ENCODE data around the gene MCTS1. TPM values are rescaled to one million over a fixed set of nuclear protein-coding genes. Genes with fewer than 3 reads are reported as not detected.

MCTS1 gene
- 24.2 and 35.8 TPM in 2 replicates for total RNA-seq

GRCh38 chrX:120603707-120604360, at the start of gene MCTS1:
Gene MCTS1, plus strand, starts transcription at chrX:120604101. Its CDS starts 136 bp downstream, at chrX:120604237.

GRCh38 chrX:120560842-120561633, 42.9 kb upstream of the MCTS1 start, which contains the start of gene CUL4B:
Gene CUL4B, minus strand, starts transcription at chrX:120560962. Its CDS starts 324 bp downstream, at chrX:120560638.

GRCh38 chrX:120629667-120630537, 26.0 kb downstream of the MCTS1 start, which contains the start of gene C1GALT1C1:
Gene C1GALT1C1, minus strand, starts transcription at chrX:120630054. Its CDS starts 2,888 bp downstream, at chrX:120627166.

Other genes starting within 250 kb of the MCTS1 start
- not detected in 2 replicates for gene ATP1B4, start 242.0 kb upstream of the MCTS1 start, total RNA-seq
- gene LAMP2, start 134.8 kb upstream of the MCTS1 start, total RNA-seq = 82.5 and 106 TPM in 2 replicates
- 27.1 and 29.5 TPM in 2 replicates for gene CUL4B, start 43.1 kb upstream of the MCTS1 start, total RNA-seq
- gene C1GALT1C1, start 26.0 kb downstream of the MCTS1 start, total RNA-seq = 16.6 and 22.0 TPM in 2 replicates